GF-D8 (cell line): ENCODE results near the gene LMNB1.

ENCODE experiments used
- DNase-seq: peaks from one replicate; lab custom pipeline; 2025; lab: John Stamatoyannopoulos, UW

LMNB1 gene

DNA sequence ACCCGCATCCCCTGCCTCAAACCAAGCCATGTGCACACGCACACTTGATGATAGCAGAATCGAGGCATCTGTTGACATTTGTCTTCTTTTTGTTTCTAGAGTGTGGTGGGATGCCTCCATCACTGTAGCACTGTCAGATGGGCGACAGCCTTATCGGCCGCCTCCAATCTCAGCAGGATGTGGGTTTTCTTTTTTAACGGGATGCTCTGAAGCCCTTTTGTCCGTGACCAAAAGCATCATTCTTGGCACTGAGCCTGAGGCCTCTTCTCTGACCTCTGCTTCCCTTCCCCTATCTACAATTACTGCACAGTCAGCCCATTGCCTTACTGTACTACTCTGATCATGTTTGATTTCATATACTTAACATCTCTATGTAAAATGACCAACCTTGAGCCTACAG lies 78.3 kb downstream of the LMNB1 start:
- no peak for DNase-seq

DNA sequence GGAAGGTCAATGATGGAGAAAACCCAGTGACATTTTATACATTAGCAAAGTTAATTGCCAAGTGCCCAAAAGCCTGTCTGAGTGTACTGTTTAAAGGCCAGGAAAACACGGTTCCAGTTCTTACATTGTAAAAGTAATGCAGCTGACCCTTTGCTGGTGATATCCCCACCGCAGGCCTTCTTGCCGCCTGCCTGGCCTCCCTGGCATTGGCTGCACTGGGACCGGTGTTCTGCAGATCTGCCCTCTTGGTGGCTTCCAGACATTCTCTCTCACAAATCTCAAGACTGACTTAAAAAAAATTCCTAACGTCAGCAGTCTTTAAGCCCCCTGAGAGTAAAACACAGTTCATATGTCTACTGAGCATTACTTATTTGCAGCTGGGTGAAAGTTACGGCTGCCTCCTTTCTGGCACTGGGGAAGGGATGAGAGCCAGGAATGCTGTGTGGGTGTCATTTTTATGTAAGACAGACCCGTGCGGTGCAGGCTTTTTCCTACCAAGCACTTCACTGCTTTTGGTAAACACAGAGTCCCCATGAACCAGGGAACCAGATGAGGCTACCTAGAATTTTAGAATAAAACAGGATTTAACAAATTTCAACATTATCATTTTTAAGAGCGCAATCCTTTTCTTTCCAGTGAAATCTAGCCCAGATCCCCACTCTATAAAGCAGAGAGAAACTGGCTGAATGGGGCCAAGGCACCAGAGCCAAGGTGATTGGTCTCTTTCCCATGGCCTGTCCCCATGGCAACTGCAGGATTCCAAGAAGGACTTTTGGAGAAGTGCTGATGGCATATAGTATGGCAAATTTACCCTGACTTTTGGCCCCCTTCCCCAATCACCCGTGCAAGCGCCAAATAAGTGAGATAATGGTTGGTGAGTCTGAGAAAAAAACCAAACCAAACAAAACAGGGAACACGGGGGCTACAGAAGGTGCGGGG lies 80.8 kb downstream of the LMNB1 start:
- DNase-seq = no peak

DNA sequence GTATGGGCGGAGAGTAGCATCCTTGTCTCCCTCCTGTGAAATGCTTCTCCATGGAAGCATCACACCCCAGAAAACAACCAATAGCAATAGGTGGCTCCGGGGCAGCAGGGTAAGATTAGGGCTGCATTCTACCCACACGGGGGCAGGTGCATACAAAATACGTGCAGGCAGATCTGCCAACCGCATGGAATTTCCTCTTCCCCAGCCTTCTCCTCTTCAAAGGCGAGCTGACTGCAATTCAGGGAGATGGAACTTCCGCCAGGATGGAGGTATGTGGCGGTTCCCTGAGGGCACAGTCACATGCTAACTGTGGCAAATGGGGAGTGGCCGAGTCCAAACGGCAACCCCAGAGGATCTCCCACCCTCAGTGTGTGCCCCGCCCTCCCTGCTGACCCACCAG lies 81.5 kb downstream of the LMNB1 start:
- no peak for DNase-seq

DNA sequence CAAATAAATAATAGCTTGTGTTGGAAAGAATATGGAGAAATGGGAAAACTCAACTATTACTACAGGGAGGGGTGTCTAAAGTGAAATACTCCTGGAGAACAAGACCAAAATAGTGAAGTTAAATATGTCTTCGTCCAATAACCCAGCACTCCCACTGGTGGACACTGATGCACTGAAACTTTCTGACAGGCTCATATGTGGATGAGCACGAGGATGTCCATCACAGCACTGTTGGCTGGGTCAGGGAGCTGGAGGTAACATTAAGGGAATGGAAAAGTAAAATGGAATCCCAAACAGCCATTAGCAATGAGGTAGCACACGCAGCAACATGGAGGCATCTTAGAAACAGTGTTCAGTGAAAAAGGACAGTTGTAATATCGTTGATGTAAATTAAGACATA lies 86.5 kb downstream of the LMNB1 start:
- DNase-seq = no peak

DNA sequence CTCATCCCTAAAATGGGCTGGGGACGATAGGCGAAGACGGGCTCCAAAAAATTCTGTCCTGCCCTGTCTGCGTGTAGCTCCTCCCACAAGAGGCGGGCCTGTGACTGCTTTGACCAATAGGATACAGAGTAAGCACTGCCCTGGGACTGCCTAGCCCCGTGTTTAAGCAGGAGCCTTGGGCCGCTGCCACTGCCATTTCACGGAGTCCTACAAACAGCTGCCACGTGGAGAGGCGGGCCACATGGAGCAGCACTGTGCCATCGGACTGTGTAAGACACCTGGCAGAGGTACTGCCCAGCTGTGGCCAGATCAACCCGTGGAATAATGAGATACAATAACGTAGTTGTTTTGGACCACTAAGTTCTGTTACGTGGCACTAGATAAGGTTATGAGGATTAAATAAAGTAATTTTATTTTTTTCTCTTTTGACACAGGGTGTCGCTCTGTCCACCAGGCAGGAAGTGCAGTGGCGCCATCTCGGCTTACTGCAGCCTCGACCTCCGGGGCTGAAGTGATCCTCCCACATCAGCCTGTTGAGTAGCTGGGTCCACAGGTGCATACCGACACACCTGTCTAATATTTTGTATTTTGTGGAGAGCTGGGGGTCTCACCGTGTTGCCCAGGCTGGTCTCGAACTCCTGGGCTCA lies 87.2 kb downstream of the LMNB1 start:
- DNase-seq = no peak

DNA sequence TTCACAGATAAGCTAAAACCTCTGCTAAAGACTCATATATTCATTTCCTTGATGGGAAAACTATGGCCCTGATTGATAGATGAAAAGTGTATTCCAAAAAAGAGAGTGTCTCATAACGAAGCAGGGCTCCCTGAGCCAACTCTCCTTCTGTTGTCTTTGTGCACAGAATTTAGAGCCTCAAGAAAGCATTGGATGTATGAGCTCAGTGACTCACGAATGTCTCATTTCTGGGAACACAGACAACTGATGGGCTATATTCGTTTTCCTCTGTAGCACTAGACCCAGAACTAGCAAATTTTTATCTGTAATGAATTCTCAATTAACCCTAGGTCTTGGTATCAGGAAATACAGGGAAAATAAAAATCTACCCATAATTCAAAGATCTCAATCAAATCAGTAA lies 88.4 kb downstream of the LMNB1 start:
- DNase-seq = no peak

DNA sequence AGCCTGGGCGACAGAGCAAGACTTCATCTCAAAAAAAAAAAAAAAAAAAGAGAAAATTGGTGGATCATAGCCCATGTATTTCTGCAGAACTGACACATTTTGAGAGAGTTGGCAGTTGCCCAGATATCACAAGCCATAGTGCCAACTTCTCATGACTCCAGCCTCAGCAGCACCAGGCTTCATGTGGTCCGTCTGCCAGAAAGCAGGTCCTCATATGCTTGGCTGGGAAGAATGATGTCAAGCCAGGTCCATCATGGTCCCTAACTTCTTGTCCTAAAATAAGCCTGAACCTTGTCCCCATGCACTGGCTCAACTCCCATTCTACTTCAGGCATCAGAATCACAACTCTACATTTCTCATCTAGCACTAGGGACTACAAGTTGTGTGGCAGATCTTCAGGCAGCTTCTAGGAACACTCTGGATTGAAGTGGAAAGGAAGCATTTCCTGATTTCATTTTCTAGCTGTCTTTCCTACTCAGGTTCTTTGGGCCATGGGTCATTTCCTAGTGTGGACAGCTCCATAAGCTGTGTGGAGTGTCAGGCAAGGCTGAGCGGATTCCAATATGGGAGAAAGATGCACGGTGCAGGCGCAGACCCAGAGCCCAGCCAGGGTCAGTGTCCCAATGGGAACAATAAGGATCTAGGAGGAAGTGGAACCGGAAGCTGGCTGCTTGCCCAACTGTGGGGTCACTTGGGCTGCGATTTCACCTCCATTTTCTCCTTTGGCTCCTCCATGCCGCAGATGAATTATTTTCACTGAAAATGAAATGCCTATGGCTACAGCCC lies 90.1 kb downstream of the LMNB1 start:
- DNase-seq = no peak

DNA sequence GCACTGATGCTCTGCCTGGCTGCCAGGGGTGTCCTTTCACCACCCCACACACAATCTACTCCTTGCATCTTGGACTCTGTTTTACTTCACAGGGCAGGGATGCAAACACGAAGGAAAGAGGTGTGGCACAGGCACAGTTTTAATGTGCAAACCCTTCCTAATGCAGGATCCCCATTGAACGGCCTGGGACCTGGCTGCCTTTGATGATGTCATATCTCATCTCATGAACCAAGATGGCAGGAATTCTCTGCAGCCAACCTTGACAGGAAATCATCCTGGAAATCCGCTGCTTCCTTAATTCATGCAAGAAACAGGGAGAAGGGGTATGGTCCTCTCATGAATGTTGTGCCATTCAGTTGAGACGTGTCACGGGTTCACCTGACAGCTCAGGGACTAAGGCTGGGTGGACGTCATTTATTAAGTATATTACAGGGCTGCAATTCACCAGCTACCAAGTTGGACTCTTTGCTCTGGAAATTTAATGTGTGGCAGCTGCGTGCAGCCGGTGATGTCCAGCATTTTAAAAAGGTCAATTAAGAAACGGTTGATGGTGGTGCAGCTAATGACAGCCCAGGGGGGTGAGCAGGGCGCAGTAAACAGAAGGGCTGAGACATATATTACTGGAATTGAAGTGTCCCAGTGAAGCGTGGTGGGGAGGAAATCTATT lies 91.5 kb downstream of the LMNB1 start:
- DNase-seq = no peak

DNA sequence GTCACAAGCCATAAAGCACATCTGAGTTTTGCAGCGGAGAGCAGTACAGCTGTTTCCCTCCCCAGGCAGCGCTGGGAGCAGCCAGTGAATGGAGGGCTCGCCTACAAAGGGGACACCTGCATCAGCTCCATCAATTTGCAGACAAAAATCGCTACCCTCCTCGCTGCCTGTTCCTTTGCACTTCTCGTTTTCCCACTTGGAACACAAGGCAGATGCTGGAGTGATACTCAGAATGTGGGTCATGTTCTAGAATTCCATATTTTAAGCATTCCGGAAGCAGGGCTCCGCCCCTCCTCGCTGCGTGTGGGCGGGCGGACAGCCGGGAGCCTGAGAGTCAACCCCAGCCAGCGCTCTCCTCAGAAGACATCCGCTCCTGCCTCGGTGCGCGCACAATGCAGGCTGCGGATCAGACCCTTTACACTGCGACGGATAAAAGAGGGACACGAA lies 92.1 kb downstream of the LMNB1 start:
- DNase-seq = no peak

DNA sequence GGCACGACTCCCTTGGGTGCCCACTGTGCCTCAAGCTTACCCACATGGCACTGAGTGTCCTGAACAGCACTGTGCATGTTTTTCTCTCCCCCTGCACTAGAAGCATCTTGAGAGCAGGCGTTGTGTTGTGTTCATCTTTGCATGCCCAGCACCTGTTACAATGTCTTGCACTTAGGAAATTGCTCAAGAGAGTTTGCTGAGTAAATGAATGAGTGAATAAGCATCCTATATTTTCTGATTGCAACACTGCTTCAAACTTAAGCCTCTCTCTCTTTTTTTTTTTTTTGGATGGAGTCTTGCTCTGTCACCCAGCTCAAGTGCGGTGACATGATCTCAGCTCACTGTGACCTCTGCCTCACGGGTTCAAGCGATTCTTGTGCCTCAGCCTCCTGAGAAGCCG lies 94.5 kb downstream of the LMNB1 start:
- no peak for DNase-seq

DNA sequence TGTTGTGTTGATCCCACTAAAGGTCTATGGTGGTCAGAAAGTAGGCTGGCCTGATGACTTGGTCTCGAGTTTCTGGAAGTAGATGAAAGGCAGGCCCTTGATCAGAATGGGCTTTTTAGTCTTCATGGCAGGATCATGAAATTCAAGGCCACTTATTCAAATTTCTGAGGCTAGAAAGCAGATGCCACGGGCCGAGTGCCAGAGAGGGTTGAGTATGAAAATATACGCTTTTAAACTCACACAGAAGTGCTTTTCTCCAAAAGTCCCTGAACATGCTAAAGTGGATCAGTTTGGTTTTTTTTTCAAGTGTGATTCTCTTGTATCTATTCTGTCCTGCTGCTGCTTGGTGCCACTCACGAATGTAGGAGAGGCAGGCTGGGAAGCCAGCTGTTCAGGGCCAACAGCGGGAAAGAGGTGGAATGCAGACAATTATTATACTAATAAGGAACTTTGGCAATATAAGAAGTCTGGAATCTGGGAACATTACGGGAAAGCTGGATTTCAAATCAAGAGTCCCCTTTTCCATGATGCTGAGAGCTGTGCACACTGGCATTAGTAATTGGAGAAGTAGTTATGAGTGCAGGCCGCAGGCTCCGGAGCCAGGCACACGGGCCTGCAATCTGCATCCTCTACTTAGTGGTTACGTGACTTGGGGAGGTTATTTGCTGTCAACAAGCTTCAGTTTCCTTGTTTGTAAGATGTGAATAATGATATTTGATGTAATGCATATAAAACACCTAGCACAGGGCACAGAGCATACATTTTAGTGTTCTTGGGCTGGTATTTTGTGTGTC lies 95.8 kb downstream of the LMNB1 start:
- DNase-seq = no peak

DNA sequence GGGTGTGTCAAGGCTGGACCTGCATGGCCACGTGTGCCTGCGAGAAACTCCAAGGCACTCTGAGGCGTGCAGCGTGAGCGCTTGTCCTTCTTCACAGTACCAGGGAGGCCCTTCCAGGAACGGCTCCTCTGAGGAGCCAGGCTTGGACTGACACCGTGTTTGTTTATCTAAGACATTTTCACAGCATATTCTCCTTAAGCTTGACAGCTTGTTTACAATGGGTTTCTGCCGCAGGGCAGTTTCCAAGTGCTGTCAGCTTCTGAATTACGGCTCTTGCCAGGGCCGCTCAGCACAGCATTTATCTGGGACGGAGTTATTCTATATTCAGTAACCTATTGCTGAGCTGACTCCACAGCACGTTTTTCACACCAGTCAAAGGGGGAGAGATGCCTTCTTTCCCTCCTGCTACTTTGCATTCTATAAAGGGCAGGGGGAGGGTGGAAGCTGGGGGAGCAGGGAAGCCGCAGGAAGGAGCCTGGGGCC lies 98.4 kb downstream of the LMNB1 start:
- DNase-seq = no peak

DNA sequence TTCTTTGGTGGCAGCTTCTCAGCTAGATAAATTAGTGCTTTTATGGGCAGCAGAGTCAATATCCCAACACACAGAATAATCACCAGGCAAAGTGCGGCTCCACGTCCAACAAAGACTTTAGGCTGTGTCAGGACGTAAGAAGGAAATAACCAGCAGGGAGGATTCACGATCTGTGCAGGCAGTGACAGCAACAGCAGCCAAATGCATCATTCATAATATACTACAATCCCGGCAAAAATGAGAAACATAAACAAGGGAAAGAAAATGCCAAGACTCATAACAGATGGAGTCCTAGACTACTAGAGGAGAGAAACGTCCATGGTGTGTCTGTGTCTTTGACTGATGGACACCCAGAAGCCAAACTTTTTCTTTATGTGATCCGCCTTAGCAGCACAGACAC lies 100.7 kb downstream of the LMNB1 start:
- no peak for DNase-seq

DNA sequence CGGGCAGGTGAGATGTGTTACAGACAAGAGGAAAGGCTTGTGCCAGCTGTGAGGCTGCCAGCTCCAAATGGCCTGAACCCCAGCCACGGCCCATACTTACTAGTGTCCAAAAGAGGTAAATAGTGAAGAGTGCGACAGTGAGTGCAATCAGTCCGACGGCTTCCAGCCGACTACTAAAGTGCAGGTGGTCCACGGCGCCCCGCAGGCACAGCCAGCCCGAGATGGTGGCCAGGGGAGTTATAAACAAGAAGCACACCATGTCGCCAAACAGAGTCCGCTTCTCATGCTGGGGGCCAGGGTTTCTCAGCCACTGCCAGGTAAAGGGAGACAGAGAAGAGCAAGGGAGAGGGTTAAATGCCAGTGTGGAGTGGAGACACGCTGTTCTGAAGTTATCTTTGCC lies 101.1 kb downstream of the LMNB1 start:
- DNase-seq = no peak

DNA sequence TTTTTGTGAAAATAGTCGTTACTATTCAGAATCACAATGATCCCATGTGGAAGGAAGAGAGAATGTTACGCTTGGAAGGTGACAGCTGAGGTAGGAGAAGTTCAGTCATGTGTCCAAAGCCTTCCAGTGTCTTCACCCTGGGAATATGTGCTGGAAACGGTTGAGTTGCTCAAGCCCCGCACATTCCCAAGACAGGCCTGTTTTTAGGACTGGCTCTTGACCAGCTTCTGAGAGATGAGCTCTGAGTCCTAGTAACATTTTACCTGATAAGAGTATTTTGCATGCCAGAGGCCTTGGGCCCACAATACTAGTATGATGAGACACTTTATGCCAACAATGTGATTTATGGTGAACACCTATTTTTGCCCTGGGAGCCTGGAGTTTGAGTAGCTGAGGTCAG lies 101.7 kb downstream of the LMNB1 start:
- DNase-seq = no peak

DNA sequence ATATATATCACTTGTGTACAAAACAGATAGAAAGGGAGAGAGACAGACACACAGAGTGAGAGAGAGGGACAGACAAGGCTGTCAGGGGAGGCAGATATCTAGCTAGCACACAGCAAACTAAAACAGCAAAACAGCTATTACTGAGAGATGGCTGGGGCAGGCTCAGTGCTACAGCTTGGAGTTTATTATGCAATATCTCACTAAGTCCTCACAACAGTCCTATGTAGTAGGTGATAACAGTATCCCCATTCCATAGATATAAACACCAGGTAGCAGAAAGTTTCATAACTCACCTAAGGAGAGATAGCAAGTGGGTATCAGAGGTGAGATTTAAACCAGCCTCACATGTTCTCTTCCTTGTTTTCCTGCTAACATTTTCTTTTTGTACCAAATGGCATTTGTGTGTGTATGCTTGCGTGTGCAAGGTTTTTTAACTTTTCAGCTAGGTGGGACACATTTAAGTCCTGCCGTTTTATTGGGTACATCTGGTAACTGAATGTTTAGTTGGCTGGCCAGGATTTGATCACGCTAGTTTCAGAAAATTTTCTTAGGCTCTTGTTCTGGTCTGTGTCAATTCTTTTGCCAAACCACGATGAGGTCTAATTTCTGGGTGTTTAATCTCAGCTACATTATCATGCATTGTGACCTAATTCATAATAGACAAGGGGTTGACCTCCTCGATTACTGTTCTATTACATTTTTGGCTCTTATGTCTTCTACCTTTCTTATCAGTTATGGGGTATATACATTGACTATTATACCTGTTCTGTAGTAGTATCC lies 105.1 kb downstream of the LMNB1 start:
- DNase-seq = no peak

DNA sequence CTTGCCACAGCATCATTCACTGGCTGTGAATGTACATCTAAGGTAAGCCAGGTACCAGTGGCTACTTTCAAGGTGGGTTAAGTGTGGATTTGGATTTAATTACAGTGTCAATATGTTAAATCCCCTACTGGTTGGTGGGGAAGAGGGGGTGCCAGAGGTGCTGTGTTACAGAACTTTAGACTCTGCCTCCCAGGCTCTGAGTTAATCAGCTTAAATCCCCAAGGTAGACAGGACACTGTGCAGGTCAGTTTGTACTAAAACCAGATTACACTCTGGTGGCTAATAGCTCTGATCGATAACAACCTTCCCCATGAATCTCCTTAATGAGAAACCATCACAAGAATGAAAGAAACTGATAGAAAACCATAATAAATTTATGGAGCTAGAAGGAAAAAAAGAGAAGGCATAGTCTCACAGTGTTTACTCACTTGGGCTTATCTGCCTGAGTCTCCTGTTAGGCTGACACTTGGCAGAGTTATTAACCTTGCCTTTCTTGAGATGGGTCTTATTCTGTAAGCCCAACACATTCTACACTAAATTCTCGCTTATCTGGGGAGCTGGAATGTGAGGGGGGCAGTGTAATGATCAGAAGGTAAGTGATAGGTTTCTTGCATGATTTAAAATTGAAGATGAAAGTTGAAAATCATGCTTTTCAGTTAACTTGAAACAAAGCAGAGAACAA lies 106.8 kb downstream of the LMNB1 start:
- no peak for DNase-seq

DNA sequence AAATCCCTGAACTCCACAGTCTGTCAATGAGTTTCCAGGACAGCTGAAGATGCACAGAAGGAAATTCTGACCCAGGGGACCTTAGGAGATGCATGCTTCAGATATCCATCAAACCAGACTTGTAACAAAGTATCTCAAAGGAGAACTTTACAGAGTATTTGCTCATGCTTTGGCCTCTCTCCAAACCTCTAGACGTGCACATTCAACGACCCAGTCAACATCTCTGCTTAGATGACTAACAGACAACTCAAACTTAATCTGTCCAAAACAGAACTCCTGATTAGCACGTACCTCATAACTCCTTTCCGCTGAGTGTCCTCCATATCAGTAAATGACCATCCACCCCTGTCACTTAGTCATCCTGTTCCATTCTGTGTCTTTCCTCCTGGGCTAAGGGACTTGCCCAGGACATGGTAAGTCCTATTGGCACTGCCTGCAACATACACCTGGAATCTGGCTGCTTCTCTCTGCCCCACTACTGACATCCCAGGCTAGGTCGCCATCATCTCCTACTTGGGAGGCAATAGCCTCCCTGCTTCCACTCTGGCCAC lies 107.4 kb downstream of the LMNB1 start:
- DNase-seq = no peak
